Activated CD8-positive, alpha-beta memory T cell treated with anti-CD3 and anti-CD28 coated beads for 48 hours (primary cell): ENCODE measurements around the gene PHLDB2.

Experiments
- DNase-seq, 3 experiments: peaks; one replicate each; pipeline ENCODE4 v3.0.0-alpha.2; 2020; ENCODE audit warnings: low read depth in 2 of 3, low spot score in 2 of 3

PHLDB2 gene

GRCh38 chr3:111956995-111957734 is 98.1 kb downstream of the PHLDB2 start:
- no peak for DNase-seq

GRCh38 chr3:111961461-111962164 is 102.5 kb downstream of the PHLDB2 start:
- DNase-seq = no peak

GRCh38 chr3:111963424-111963823 is 104.4 kb downstream of the PHLDB2 start:
- DNase-seq = no peak

DNA sequence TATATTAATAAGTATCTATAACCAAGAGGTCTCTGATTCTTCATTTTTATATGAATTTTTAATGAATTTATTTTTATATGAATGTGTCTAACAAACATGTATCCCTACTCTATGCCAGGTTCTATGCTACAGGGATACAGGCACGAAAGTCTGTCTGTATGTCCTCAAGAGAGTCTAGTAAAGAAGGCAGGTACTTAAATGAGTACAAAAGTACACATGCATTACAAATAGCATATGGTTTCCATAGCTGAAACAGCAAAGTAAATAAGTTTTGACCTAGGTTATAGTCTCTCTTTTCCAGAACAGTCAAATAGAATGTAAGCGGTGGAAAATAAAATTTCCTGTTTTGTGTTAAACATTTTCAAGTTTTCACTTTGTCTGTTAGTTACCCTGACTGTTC is 106.4 kb downstream of the PHLDB2 start:
- no peak for DNase-seq

DNA sequence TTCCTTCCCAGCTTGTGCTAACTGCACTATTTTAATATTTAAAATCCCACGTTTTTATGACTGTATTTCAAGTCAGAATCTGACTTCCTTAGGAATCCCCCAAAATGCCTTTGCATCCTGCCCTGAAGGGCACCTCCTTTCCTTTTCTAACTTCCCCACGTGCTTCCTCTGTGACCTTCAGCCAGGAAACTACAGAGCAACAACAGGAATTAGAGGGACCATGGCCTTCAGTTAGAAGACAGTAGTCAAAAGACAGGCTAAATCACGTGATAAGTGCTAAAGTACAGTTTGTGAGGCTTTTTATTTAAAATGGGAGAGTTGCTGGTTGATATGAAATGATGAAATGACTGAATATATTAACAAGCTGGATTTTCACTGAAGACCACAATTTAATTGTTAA is 108.0 kb downstream of the PHLDB2 start:
- DNase-seq = no peak

- peak; percentile 42 to 75 (median 45) for DNase-seq
These were observed 108.7 kb downstream of the PHLDB2 start for GRCh38 chr3:111967651-111968274.

GRCh38 chr3:111968319-111969054 is 109.4 kb downstream of the PHLDB2 start:
- DNase-seq = no peak

DNA sequence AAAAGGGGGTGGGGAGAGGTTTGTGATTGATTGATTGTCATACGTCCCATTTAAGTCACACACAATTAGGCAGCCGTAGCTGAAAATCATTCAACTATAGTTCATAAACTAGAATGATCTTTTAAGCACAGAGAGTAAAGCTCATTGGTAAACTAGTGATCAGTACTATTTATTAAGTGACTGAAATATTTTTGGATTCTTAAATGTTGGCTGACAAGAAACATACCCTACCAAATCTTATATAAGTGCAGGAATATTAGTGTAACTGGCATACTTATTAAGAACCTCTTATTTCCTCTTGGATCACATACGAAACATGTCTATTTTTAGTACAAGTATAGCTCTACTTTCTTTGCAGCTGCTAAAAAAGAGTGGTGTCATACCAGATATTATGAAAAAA is 111.3 kb downstream of the PHLDB2 start:
- no peak for DNase-seq

DNA sequence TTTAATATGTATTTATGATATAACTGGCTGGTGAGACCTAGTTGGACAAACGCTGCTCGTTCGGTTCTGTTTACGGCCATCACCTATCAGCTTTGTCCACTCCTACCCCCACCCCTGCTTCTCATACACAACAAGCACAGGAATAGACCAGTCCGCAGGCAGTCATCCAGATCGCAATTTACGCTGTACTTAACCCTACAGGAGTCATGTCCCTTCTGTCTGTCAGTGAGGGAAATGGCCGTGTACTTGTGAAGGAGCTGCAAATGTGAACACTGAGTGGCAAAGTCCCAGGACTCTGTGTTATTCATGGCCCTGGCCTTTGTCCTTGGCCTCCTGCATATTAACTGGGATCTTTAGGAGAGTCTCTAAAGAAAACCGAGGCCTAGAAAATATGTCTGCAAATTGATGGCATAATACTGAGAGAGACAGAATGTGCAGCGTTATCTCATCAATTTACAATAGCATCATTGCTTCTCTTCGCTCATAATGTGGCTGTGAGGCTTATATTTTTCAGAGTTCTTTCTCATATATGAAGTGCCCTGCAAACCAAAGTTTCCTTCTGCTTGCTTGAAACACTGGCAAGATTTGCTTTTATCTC is 112.6 kb downstream of the PHLDB2 start:
- no peak for DNase-seq

DNA sequence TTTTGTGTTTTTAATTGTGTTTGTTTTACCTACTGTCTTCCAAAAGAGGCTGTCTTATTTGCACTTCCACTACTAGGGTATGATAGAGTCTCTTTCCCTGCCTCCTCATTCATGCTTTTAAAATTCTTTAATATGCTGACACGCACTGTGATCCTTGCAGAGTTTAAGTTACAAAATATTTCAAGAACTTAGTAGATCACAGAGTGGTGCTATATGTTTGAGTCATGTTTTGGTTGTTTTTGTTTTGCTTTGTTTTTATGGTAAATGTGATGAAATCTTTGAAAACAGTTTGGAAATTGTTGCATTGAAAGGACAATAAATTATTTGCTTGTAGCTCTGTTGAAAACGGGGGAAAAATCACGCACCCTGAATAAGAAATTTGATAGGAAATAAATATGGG is 113.8 kb downstream of the PHLDB2 start:
- DNase-seq = no peak

- DNase-seq = no peak
These were observed 116.1 kb downstream of the PHLDB2 start for GRCh38 chr3:111975131-111975530.

- no peak for DNase-seq
These were observed 117.2 kb downstream of the PHLDB2 start for GRCh38 chr3:111976254-111976653.

GRCh38 chr3:111978583-111979433 is 119.7 kb downstream of the PHLDB2 start, which contains the start of gene ABHD10:
Gene ABHD10 (plus strand): TSS chr3:111979026. CDS start chr3:111979062, 36 bp downstream.
- DNase-seq = peak; percentile 85 to 90 (median 87)

DNA sequence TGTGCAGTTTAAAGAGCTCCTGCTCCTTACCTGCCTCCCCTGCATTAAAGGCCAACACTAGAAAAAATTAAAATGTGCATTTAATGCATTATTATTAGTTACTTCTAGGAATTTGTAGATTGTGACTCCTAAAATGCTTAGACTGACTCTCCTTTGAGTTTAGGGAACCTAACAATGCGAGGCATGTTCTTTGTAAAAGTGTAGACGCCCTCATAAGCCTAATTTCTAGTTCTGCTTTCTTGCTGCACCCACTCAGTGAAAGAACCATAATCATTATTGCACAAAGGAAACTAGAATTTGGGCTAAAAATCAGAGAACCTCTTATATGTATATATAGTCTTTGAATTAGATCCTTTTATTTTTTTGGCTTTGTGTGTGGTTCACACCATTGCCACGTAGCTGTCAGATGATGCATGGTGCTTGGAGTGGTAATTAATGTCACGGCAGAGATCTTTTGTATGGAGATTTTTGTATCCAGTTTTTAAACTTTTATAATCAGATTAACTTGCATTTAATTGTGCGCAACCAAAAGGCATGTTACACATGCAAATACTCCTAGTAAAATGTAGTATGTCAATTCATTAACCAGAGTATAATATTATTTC is 120.5 kb downstream of the PHLDB2 start:
- DNase-seq = no peak

DNA sequence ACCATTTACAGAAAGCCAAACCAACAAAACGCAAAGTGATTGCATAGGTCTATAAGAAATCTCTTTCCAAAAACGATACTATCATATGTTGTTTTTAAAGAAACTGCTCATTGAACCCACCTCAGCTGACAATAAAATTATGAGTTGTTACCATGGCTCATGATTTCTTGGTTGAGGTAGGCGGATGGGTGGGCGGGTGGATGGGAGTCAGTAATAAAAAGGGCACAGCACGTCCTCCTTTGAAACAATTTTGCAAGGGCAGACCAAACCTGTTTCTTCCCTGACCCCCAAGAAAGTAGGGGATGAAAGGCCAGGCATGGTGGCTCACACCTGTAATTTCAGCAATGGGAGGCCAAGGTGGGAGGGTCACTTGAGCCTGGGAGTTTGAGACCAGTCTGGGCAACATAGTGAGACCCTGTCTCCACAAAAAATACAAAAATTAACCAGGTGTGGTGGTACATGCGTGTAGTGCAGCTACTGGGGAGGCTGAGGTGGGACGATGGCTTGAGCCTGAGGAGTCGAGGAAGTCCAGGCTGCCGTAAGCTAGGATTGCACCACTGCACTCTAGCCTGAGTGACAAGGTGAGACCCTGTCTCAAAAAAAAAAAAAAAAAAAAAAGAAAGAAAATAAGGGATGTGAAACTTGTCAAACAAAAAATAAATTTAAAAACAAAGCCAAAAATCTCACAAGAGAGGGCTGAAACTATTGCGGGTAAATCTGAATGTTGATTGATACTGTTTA is 121.8 kb downstream of the PHLDB2 start:
- no peak for DNase-seq

DNA sequence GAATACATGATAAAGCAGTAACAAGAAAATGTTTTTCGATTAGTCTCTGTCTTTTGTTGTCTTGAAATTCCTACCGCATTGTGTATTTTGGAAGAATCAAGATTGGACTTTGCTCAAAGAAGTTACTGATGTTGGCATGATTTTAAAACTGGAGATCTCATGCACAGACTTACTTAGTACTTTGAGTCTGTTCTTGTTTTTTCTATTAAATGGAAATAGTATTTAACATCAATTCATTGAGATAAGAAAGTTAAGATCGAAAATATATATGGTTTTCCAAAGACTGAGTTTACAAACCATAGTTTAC is 122.3 kb downstream of the PHLDB2 start:
- no peak for DNase-seq

DNA sequence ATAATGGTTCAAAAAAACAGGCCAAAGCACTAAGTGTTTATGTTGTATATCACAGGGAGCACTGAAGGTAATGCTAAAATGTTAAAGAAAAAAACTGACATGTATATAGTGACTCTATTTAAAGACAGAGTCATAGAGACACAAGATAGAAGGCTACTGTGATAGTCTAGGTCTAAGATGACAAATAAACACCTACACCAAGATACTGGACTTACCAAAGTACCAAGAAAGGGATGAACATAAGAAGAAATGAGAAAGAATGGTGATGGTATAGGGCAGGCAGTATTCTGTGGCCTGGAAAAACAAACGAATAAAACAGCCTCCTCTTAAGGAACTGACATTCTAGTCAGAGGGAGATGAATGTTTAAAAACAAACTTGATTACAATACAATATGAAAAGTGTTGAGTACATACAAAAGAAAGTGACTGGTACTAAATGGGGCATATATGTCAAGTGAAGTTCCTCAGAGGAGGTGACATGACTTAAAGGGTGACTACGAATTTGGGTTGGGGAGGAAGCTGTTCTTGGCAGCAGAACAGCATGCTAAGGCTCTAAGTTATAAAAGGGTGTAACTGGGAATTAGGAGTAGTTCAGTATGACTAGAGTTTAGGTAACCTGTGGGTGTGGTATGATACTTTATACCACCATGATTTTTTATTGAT is 125.7 kb downstream of the PHLDB2 start:
- no peak for DNase-seq

GRCh38 chr3:111986800-111987199 is 127.7 kb downstream of the PHLDB2 start:
- DNase-seq = no peak
